GM19023 (cell line): ENCODE measurements around the gene ZCCHC18.

ENCODE experiments used
- ATAC-seq: cut with Tn5 transposase; IDR thresholded peaks from one replicate; pipeline ENCODE4 v1.9.1; 2021; ENCODE audit warnings: mild to moderate bottlenecking, moderate library complexity; ENCODE audit not compliant: unreplicated experiment

Gene ZCCHC18

GRCh38 chrX:104130808-104131207, 18.5 kb downstream of the ZCCHC18 start:
- ATAC-seq: no peak

GRCh38 chrX:104134583-104135261, 22.4 kb downstream of the ZCCHC18 start:
- ATAC-seq: no peak

- ATAC-seq: no peak
Observed at GRCh38 chrX:104135677-104136076, 23.4 kb downstream of the ZCCHC18 start.

GRCh38 chrX:104136241-104137019, 24.1 kb downstream of the ZCCHC18 start:
- peak; percentile 82 for ATAC-seq

- no peak for ATAC-seq
Observed at GRCh38 chrX:104137496-104137895, 25.2 kb downstream of the ZCCHC18 start.

GRCh38 chrX:104141087-104141760, 28.9 kb downstream of the ZCCHC18 start:
- ATAC-seq: no peak

GRCh38 chrX:104151037-104151436, 38.7 kb downstream of the ZCCHC18 start:
- no peak for ATAC-seq

GRCh38 chrX:104156630-104157529, 44.6 kb downstream of the ZCCHC18 start, which contains the start of gene SLC25A53:
Gene SLC25A53 (minus strand): TSS chrX:104157009. CDS start chrX:104105257, 51,752 bp downstream.
- peak; percentile 91 for ATAC-seq
